Activated T-helper 2 cell treated with anti-CD3 and anti-CD28 coated beads, Interferon-gamma antibody, Interleukin-2, Interleukin-4, amounts not matched to agents 10 μg/mL and 5 μg/mL and 100 μg/mL, durations not matched to agents 14 hours and 24 hours and 36 hours (primary cell): ENCODE results near the gene MYOM3. TPM values are rescaled to one million over a fixed set of nuclear protein-coding genes. Genes with fewer than 3 reads are reported as not detected.

Source experiments
- DNase-seq: peaks from one replicate; pipeline ENCODE4 v3.0.0; 2021; ENCODE audit warnings: low spot score
- H3K27ac Mint-ChIP-seq: one replicate; pipeline ENCODE4 v1.8.0; 2021; ENCODE audit warnings: mixed read lengths
- H3K27me3 Mint-ChIP-seq: one replicate; pipeline ENCODE4 v1.8.0; 2021; ENCODE audit warnings: low read depth, mixed read lengths
- H3K36me3 Mint-ChIP-seq: one replicate; pipeline ENCODE4 v1.8.0; 2021; ENCODE audit warnings: low read depth, mixed read lengths
- H3K4me1 Mint-ChIP-seq: one replicate; pipeline ENCODE4 v1.8.0; 2021; ENCODE audit warnings: low read depth, mixed read lengths
- H3K4me3 Mint-ChIP-seq: one replicate; pipeline ENCODE4 v1.8.0; 2021; ENCODE audit warnings: low read depth, mild to moderate bottlenecking, moderate library complexity, mixed read lengths
- H3K9me3 Mint-ChIP-seq: one replicate; pipeline ENCODE4 v1.8.0; 2021; ENCODE audit warnings: mixed read lengths
- intact Hi-C: fragments of 100-400 bp; cut with micrococcal nuclease; formaldehyde crosslinking; loops from one replicate; pipeline ENCODE4 v1.15.1; 2023
- total RNA-seq: library from RNA; stranded (reverse); gene quantifications from 2 replicates; pipeline ENCODE4 v1.2.3, GENCODE V29; 2022

MYOM3 gene
- not detected in 2 replicates for total RNA-seq

DNA sequence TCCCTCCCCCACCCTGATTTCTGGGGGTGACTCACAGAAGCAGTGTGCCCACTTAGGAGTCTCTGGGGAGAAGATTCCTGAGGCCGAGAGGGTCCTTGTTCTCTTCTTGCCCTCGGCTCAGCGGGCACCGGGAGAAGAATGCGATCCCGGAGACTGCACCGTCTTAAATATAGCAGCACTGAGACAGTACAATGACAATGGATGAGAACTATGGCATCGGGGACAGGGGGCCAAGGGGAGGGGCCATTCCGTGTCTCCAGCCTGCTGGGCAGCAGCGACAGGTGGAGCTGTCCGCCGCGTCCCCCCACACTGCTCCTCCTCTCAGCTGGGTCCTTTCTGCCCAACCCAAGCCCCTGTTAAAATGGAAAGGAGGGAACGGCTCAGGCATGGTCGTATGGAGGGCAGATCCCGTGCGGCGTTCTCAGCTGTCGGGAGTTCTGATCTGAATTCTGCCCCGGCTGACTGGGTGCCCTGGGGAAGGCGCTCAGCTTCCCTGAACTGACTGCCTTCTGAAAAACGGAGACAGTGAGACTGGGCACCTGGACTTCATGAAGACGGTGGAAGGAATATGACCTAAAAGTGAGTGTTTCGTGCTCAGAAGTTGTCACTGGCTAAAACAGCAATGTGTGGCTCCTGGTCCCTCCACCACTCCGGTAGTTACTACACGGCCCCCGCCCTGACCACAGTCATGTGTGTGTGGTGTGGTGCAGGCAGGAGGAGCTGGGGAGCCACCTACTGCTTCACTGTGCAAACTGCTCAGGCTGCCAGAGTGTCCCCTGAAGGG, at the start of gene MYOM3:
TSS of gene MYOM3 (minus strand) at position 140 of the 784 bp plus-strand sequence. CDS start 3,499 bp downstream, outside the sequence.
- Mint-ChIP-seq H3K4me1 (peaks cover 3% of the 10 kb centered on the region), H3K36me3 (no peaks in the 10 kb centered on the region), H3K27me3 (peaks cover 20% of the 10 kb centered on the region), H3K27ac (no peak within 1 kb of the TSS), H3K4me3 (no peak within 1 kb of the TSS), H3K9me3 (no peaks in the 10 kb centered on the region)
- intact Hi-C loops, result loop anchor here (2.0 kb wide), 1 partner anchor 41 kb away; no protein-coding TSS in a partner anchor
- DNase-seq, result peak; percentile 45

DNA sequence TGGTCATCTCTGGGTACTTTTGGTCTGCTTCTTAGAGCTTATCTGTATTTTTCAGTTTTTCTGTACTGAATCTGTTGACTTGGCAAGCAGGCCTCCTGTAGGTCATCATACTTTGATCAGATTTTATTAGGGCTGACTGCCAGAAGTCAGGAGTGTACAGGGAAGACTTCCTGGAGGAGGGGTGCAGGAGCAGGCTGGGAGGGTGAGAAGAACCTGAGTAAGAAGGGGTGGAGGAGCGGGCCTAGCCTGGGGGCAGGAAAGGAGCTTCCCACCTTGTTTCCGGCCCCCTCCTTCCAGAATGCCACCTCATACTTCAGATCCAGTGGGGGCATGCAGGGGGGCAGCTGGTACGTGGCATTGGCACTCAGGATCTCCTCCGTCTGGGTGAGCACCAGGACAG, 49.3 kb upstream of the MYOM3 start:
- intact Hi-C loops, result no loop called here
- Mint-ChIP-seq H3K4me3 (no peak overlapping the region), H3K4me1 (no peaks in the 10 kb centered on the region), H3K27me3 (peaks cover 1% of the 10 kb centered on the region), H3K9me3 (no peaks in the 10 kb centered on the region), H3K36me3 (peaks cover 3% of the 10 kb centered on the region), H3K27ac (no peak overlapping the region)
- DNase-seq, result no peak

- no peaks in the 10 kb centered on the region for H3K4me1 Mint-ChIP-seq
- no peak overlapping the region for H3K4me3 Mint-ChIP-seq
- H3K27me3 Mint-ChIP-seq, result peaks cover 1% of the 10 kb centered on the region
- no peak for DNase-seq
- H3K36me3 Mint-ChIP-seq, result no peaks in the 10 kb centered on the region
- no peak overlapping the region for H3K27ac Mint-ChIP-seq
- intact Hi-C loops, result no loop called here
- H3K9me3 Mint-ChIP-seq, result no peaks in the 10 kb centered on the region
Measured at GRCh38 chr1:24159366-24159765, 47.4 kb upstream of the MYOM3 start.

DNA sequence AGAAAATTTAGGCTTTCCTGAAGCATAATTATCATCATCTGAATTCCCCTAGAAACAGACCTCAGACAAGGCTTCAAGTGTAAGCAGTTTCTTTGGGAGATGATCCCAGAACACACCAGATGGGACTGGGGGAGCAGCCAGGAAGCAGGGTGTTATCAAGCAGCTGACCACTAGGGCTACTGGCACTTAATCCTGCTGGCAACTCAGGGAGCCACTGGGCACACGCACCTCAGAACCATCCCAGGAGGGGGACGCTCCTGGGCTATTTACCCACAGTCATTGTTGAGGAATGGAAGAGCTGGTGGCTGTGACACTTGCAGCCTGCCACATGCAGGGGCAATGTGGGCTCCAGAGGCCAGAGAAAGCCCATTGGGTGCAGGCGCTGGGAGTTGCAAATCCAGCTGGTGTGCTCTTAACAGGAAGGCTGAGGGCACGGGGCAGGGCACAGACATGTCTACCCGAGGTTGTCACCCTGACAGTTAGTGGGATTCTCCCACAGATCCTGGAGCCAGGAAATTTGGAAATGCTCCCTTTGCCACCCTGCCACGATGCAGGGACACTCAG, 46.1 kb upstream of the MYOM3 start:
- H3K27ac Mint-ChIP-seq, result no peak overlapping the region
- DNase-seq, result no peak
- intact Hi-C loops, result no loop called here
- peaks cover 1% of the 10 kb centered on the region for H3K27me3 Mint-ChIP-seq
- no peaks in the 10 kb centered on the region for H3K36me3 Mint-ChIP-seq
- H3K4me1 Mint-ChIP-seq, result no peaks in the 10 kb centered on the region
- no peak overlapping the region for H3K4me3 Mint-ChIP-seq
- no peaks in the 10 kb centered on the region for H3K9me3 Mint-ChIP-seq

- Mint-ChIP-seq H3K9me3 (no peaks in the 10 kb centered on the region), H3K27me3 (peaks cover 4% of the 10 kb centered on the region), H3K4me1 (no peaks in the 10 kb centered on the region), H3K36me3 (no peaks in the 10 kb centered on the region), H3K4me3 (no peak overlapping the region), H3K27ac (no peak overlapping the region)
- intact Hi-C loops, result no loop called here
- no peak for DNase-seq
Measured at GRCh38 chr1:24156542-24157260, 44.8 kb upstream of the MYOM3 start.

GRCh38 chr1:24155011-24155782, 43.3 kb upstream of the MYOM3 start:
- intact Hi-C loops, result no loop called here
- H3K9me3 Mint-ChIP-seq, result no peaks in the 10 kb centered on the region
- H3K4me3 Mint-ChIP-seq, result no peak overlapping the region
- H3K27me3 Mint-ChIP-seq, result peaks cover 15% of the 10 kb centered on the region
- H3K27ac Mint-ChIP-seq, result no peak overlapping the region
- peaks cover 9% of the 10 kb centered on the region for H3K4me1 Mint-ChIP-seq
- DNase-seq, result no peak
- H3K36me3 Mint-ChIP-seq, result no peaks in the 10 kb centered on the region

DNA sequence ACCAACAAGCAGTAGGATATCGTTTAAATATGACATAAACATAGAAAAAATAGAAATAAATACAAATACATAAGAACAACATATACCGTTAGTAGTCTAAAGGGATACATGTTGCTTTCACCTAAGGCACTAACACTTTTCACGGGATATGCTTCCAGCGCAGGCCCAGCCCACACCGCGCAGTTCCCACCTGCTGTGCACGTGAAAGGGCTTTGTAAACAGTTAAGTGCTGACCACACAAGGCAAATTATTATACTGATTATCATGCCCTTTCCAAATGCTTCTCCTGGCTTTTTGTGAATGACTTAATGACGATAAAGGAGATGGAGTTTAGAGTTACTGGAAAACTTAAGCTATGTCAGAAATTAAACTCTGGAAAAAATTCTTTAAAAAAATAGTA, 42.3 kb upstream of the MYOM3 start:
- intact Hi-C loops, result no loop called here
- H3K27ac Mint-ChIP-seq, result no peak overlapping the region
- no peaks in the 10 kb centered on the region for H3K9me3 Mint-ChIP-seq
- peaks cover 15% of the 10 kb centered on the region for H3K27me3 Mint-ChIP-seq
- H3K4me3 Mint-ChIP-seq, result no peak overlapping the region
- no peaks in the 10 kb centered on the region for H3K36me3 Mint-ChIP-seq
- H3K4me1 Mint-ChIP-seq, result peaks cover 14% of the 10 kb centered on the region
- no peak for DNase-seq

DNA sequence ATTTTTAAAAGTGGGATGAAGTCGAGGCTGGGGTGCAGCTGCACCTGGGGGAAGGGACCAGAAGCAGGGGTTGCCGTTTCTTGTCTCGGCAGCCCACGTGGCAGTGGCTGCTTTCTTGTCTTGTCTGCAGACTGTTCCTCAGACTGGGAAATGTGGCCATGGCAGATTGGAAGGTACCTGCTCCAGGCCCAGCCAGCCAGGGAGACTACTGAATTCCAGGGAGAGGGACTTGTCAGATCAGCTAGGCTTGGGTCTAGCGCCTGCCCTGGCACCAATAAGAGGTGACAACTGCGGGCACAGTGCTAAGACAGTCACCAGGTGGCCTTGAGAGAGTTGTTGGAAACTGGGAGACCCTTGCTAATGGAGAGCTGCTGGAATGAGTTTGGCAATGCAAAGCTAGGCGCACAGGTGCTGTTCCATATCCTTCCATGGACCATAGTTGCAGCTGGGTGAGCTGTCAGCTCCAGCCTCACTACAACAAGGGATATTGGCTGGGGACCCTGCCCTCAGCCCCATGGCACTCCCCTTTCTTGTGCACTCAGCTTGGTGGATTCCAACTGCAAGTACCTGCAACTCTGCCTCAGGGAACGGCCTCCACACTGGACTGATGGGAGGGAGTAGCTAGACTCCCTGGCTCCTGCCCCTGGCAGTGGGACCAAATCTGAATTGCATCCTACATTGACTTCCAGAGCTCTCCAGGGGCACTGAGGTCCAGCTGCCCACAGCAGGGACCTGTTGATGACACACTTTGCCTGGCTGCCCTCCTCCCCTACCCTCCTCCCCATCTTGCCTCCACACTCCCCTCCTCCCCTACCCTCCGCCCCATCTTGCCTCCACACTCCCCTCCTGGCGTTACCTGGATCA, 40.9 kb upstream of the MYOM3 start:
- peaks cover 15% of the 10 kb centered on the region for H3K27me3 Mint-ChIP-seq
- no peak for DNase-seq
- peaks cover 14% of the 10 kb centered on the region for H3K4me1 Mint-ChIP-seq
- no peak overlapping the region for H3K27ac Mint-ChIP-seq
- H3K9me3 Mint-ChIP-seq, result no peaks in the 10 kb centered on the region
- no peaks in the 10 kb centered on the region for H3K36me3 Mint-ChIP-seq
- intact Hi-C loops, result no loop called here
- no peak overlapping the region for H3K4me3 Mint-ChIP-seq

- DNase-seq, result no peak
Measured at GRCh38 chr1:24151175-24151533, 39.2 kb upstream of the MYOM3 start.

DNA sequence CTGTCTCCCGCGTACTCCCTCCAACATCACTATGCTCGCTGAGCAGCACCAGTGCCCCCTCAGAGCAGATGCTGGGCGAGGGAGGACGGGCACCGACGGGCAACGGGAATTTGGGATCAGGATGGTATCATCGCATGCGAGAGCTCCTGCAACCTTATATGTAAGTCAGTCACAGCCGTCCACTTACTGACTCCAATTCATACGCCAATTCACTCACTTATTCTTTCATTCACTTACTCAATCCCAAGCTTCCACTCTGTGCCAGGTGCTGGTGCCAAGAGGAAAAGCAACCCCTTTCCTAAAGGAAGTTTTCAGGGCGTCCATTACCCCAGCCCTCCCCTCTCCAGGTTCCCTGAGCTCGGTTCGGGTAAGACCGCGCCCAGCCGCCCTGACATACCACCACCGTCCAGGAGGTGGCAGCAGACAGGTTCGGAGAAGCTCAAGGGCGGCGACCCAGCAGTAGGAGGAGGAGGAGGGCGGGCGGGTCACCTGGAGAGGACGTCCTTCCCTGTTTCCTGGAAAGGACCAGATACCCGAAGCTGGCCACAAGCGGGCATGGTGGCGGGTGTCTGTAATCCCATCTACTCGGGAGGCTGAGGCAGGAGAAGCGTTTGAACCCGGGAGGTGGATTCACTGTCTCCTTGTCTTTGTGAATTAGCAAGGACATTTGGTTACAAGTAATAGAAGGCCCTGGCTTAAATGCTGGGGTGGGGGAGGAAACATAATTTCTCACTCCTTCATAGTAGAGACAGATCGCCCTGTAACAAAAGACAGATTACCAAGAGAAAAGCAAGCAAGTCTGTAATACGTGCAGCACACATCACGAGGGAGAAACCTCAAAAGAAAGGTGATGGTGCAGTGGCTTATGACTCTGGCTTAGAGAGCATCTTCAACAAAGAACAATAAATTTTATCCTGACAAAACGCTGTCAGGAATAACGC, 38.6 kb upstream of the MYOM3 start:
- intact Hi-C loops, result loop anchor here (1.0 to 2.0 kb wide), 2 partner anchors 40 to 241 kb away; no protein-coding TSS in a partner anchor
- H3K4me3 Mint-ChIP-seq, result peak overlapping the region; percentile 67
- no peaks in the 10 kb centered on the region for H3K36me3 Mint-ChIP-seq
- H3K4me1 Mint-ChIP-seq, result peaks cover 14% of the 10 kb centered on the region
- H3K9me3 Mint-ChIP-seq, result no peaks in the 10 kb centered on the region
- H3K27ac Mint-ChIP-seq, result no peak overlapping the region
- peaks cover 20% of the 10 kb centered on the region for H3K27me3 Mint-ChIP-seq
- peak; percentile 76 for DNase-seq

More at GRCh38 chr1:24151175-24151533, 39.2 kb upstream of the MYOM3 start:
- H3K9me3 Mint-ChIP-seq, result no peaks in the 10 kb centered on the region
- peaks cover 14% of the 10 kb centered on the region for H3K4me1 Mint-ChIP-seq
- no peak overlapping the region for H3K27ac Mint-ChIP-seq
- peaks cover 18% of the 10 kb centered on the region for H3K27me3 Mint-ChIP-seq
- intact Hi-C loops, result loop anchor here (2.0 kb wide), 1 partner anchor 40 kb away; no protein-coding TSS in a partner anchor
- no peaks in the 10 kb centered on the region for H3K36me3 Mint-ChIP-seq
- H3K4me3 Mint-ChIP-seq, result no peak overlapping the region

DNA sequence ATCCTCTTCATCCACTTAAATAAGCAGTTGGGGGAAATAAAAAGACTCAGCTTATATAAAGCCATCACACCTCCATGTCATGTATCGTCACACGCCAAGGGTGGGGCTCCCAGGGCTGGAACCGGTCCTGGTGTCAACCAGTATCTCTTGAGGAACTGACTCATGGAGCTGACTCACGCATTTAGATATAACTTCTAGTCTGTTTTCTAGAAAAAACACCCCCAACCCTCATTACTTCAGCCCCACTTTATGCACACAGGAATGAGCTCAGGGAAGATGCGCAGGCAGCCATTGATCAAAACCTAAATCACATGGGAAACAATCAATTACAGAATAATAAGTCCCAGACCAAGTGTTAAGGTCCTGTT, 37.9 kb upstream of the MYOM3 start:
- peaks cover 14% of the 10 kb centered on the region for H3K4me1 Mint-ChIP-seq
- intact Hi-C loops, result loop anchor here (1.0 to 2.0 kb wide), 2 partner anchors 41 to 241 kb away; no protein-coding TSS in a partner anchor
- no peak overlapping the region for H3K4me3 Mint-ChIP-seq
- no peaks in the 10 kb centered on the region for H3K36me3 Mint-ChIP-seq
- H3K27me3 Mint-ChIP-seq, result peaks cover 20% of the 10 kb centered on the region
- no peaks in the 10 kb centered on the region for H3K9me3 Mint-ChIP-seq
- no peak overlapping the region for H3K27ac Mint-ChIP-seq
- DNase-seq, result no peak
